GM23248 (cell line): ENCODE measurements around the gene ADGRD1.

Experiments
- EZH2 ChIP-seq: fragments of 200-600 bp; sonication (generic); IDR thresholded peaks from 2 replicates; pipeline ENCODE4 v1.6.1; 2018; ENCODE audit warnings: antibody characterized with exemption, mild to moderate bottlenecking; ENCODE audit not compliant: insufficient read depth, poor library complexity, severe bottlenecking
- EZH2phosphoT487 ChIP-seq: fragments of 200-600 bp; sonication (generic); IDR thresholded peaks from 2 replicates; pipeline ENCODE4 v1.6.1; 2018; ENCODE audit warnings: antibody characterized with exemption, moderate library complexity, mild to moderate bottlenecking, low read depth; ENCODE audit not compliant: insufficient read depth

DNA sequence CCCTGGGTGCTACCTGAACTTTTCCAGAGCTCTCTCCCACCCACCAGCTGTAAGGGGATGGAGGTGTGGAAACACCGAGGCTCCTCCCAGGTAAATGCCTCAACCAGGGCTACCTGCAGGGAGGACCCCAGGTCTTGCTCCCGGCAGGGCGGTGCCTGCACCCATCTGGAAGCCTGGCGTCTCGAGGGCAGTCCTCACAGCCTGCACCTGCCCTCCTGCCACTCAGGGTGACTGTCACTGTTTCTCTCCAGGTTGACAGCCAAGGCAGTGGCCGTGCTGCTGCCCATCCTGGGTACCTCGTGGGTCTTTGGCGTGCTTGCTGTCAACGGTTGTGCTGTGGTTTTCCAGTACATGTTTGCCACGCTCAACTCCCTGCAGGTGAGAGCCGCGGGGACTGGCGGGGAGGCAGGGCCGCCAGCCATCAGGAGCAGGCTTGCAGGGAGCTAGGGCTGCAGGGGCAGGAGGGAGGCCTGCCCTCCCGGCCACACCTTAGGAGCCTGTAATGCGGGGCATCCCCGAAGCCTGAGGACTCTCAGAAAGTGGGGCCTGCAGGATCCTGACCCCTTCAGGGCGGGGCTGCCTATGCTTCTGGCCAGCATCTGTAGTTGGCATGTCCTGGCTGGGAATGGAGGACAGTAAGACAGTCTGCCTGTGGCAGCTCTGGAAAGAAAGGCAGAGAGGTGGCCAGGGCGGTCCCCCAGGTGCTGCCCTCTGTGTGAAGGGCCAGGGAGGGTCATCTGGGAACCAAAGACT is 182.3 kb downstream of the ADGRD1 start:
- no peak for TF ChIP-seq EZH2
- TF ChIP-seq EZH2phosphoT487 = no peak
